HCEC 1CT (cell line): ENCODE data around the gene RASGRP4.
A peak's percentile ranks its signal among the peaks of the same experiment; 100 is the strongest.

ENCODE experiments used
- DNase-seq: peaks from one replicate; pipeline ENCODE4 v3.0.0-alpha.2; 2017

Gene RASGRP4

DNA sequence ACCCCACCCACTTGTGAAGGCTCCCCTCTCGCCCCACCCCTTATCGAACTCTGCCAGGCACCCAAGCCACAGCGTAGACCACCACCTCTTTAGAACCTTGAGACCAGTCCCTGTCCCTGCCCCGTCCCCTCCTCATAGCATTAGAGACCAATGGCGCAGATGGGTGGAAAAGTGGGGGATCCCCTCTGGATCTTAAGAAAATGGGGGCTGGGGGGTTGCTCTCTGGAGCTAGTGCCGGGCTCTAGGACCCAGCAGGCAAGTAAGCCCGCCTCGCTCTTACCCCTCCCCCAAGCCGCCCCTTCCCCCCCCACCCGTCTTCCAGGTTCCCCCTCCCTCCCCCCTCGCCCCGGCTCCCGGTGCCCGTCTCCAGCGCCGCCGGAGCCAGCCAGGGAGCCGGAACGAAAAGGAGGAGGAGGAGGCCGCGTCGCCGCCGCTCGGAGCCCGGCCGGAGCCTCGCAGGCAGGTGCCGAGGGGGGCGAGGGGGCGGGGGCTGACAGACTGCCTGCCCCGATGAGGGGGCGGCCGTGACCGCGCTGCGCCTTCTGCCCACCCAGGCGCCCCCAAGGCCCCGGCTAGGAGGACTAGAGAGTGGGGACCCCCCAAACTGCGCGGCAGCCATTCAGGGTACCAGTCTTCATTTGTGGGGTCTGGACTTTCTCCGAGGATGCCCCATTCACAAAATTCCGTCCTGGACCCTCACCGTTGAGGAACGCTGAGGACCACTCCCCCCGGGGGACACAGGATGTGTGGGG, 37.5 kb downstream of the RASGRP4 start, which contains the start of gene SPRED3:
Gene SPRED3 (plus strand): TSS at position 349 of the 752 bp plus-strand sequence. CDS start 1,606 bp downstream, outside the sequence.
- DNase-seq = no peak

DNA sequence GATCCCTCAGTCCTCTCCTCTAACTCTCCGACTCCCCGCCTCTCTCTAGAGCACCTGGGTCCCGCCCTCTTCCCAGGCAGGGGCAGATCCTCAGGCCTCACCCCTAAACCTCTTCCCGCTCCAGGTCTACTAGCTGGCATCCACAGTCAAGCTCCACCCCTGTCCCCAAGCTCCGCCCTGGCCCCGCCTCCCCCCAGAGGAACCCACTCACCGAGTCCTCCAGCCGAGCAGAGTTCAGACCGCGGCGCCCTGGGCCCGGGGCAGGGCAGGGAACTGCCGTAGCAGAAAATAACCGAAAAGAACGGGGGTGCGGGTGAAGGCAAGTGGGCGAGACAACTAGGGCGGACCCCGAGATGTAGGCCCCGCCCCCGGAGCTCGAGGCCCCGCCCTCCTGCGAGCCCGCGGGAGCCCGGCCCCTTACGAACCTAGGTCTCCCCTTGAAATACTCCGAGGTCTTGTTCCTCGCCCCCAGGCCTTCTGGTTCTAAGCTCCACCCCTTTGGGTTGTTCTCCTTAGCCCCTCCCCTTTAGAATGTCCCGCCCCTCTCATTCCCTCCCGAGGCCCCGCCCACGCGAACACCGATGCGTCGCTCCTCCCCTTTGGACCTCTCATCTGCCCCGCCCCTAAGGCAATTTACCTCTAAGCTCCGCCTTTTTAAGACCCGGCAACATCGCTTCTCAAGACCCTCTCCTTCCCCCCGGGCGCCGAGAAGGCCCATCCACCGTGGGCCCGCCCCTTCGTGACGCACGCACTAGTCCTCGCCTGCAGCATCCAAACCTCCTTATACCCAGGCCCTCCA, 38.3 kb downstream of the RASGRP4 start, which contains the start of gene GGN:
Gene GGN (minus strand): TSS at position 485 of the 799 bp plus-strand sequence. CDS start 773 bp downstream, outside the sequence.
- peak; percentile 94 for DNase-seq

DNA sequence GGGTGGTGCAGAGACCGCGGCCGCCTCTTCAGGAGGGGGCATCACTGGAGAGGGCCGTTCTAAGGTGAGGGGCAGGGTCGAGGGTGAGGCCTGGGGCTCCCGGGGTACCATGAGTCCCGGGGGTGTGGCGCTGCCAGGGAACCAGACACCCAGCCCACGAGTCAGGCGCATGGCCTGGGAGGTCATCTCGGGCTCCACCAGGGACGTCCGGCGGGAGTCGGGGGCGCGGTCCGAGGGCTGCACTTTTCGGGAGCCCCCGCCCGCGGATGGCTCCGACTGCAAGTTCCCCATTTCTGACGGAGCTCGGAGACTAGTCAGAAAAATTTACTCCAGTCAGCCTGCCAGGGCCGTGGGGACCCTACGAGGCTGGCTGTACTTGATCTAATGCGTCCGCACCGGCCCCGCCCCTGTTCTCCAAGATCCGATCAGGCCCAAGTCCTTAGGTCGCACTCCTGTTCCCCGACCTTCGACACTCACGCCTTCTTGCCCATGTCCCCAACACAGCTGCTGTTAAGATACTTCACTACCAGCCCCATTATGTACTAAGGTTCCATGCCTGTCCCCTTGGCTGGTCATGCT, 39.0 kb downstream of the RASGRP4 start:
- no peak for DNase-seq

DNA sequence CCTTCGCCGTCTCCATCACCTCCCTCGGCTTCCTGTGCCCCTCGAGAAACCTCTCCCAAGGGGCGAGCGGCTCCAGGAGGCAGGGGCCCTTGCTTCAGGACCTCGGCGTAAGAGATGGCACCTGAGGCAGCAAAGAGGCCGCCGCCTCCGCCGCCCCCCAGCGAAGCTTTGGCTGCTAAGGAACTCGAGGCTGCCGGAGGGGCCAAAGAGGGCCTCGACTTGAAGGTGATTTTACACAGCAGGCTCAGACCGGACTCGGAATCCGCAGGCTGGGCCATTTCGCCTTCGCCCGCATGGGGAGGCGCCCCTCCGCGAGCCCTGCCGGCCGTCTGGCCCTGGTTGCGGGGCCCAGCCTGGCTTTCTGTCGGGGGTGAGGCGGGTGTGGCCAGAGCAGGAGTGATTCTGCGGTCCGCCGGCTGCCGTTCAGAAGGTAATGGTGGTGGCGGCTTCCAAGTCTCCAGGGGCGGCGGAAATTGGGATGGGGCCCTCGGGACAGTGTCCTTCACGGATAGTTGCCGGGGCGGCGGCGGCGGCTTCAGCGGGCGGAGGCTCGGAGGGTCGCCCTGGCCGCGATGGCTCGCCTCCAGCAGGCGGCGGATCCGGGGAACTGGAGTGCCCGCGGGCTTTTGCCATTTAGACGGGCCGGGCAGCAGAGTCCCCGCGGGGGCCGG, 39.6 kb downstream of the RASGRP4 start:
- DNase-seq = no peak

DNA sequence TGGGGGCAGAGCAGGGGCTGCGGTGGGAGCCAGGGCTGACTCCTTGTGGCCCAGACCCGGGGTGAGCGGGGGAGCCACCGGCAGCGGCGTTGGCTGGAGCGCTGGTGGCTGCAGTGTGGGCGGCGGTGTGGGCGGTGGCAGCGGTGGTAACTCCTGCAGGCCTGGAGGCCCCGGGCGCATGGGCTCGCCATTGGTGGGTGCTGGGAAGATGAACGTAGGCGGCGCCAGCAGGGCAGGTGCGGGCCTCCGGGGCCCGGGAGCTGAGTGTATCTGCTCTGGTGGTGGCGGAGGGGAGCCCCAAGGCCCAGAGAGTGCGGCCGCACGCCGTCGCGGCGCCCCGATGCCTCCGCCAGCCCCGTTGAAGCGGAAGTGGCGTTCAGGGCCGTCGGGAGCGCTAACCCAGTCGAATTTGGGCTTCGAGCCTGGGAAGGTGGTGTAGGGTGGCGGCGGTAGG, 40.2 kb downstream of the RASGRP4 start:
- no peak for DNase-seq

DNA sequence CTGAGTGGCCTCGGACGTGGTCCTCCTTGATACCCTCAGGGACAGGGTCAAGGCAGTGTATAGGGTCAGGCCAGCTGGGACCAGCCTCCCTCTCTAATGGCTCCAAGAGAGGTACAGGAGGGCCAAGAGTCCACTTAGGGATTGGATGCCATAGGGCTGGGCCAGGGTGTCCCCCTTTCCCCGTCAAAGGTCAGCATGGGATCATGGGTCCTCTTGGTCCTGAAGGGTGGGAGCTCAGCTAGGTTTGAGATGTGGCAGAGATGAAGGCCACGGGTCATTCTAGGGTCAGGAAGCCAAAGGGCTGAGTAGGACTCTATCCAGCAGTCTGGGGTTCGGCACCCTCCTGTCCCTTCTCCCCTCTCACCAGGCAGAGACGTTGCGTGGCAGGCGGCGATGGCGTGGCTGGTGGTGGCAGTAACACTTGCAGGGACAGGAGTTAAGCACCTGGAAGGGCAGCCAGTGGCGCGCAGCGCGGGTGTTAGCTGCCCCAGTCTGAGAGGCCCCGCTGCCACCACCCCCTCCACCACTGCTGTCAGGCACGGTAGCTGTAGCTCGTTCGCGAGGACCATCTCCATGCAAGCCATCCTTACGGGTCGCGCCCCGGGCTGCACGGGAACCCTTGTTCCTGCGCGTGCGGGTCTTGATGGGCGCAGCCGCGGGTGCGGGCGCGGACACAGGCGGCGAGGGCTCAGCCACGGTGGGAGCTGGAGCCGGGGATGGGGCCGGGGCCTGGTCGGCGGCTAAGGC, 40.8 kb downstream of the RASGRP4 start:
- no peak for DNase-seq

DNA sequence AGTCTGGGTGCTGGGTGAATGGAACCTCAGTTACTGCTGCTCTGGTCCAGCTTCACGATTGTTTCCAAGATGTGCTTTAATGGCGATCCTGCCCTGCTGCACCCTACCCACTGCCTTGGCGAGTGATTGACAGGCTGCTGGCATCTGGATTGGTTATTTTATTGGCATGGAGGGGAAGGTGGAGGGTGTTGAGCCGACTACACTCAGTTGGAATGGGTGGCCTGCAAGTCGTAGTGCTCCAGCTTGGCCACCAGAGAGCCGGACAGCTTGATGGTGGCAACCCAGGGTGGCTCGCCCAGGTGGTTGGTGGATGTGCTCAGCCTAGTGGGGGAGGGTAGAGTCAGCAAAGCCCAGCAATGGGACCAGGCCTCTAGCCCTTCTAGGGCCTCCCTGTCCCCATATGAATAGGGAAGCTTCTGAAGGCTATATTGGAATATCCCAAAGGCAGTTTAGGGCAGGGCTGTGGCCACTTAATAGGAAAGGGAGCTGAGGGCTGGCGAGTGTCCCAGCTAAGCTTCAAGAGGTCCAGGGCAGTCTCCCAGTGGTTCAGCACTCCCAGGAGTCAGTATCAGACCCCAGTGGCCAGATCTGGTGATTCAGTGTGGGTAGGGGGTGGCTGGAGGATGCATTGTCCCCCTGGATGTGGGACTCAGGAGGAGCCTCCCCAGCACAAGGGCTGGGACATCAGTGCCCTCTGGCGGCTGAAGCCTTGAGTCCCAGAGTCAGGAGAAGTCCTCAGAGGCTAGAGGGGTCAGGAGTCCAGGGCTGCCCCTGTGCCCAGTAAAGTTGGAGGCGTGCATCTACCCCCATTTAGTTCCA, 41.6 kb downstream of the RASGRP4 start:
- no peak for DNase-seq

DNA sequence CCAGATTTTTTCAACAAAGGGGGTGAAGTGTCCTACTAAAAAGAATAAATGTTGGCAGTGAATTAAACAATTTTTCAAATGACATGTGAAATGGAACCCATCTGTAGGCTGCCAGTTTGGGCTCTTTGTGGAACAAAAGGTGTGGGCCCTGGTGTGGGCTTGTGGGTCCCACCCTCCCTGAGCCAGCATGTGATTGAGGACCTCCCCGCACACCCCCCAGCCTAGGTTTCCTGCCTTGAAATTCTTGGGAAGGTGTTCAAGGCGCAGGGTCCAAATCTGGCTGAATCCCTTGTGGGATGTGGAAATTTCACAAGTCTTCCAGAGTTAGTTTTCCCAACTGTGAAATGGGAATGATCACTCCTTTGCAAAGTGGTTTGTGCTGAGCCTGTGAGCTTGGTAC, 42.3 kb downstream of the RASGRP4 start:
- DNase-seq = no peak

DNA sequence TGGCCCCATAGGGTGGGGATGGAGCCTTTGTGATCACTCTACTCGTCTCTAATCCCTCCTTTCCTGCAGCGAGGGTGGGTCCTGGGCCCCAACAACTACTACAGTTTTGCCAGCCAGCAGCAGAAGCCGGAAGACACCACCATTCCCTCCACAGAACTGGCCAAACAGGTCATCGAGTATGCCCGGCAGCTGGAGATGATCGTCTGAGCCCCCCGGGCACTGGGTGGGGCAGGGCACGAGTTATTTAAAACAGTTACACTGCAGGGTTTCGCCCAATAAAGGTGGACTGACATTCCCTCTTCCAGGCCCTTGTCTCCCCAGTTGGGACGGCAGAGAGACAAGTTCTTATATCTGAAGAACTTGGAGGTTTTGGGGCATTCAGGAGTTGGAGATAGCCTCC, 42.8 kb downstream of the RASGRP4 start:
- DNase-seq = no peak

DNA sequence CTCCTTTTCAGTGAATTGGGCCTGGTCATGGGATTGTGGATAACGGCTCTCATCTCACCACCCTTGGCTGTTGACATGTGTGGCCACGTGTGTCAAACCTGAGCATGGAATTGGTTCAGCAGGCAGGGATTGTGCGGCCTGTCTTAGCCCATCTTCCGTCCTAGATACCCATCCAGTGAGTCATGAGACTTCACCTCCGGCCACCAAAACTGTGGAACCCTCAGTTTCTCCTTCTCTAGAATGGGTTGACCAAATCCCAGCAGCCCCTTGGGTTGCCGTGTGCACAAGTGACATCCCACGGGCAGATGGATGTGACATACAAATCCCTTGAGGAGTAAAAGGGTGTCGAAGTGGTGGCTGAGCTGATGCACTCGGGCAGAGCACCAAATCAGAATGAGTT, 44.9 kb downstream of the RASGRP4 start:
- no peak for DNase-seq

DNA sequence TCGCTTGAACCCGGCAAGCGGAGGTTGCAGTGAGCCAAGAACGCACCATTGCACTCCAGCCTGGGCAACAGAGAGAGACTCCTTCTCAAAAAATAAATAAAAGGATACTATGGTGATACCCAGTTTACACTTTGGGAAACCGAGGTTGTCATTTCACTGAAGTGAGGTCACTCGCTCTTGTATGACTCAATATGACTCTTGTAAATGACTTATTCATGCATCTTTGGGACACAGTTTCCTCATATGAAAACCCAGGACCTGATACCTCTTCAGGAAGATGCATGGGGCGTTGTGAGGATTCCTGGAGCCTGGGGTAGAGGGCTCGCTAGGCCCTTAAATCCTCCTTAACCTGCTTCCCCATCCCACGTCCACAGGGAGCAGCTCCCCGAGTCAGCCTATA, 47.2 kb downstream of the RASGRP4 start:
- peak; percentile 31 for DNase-seq

DNA sequence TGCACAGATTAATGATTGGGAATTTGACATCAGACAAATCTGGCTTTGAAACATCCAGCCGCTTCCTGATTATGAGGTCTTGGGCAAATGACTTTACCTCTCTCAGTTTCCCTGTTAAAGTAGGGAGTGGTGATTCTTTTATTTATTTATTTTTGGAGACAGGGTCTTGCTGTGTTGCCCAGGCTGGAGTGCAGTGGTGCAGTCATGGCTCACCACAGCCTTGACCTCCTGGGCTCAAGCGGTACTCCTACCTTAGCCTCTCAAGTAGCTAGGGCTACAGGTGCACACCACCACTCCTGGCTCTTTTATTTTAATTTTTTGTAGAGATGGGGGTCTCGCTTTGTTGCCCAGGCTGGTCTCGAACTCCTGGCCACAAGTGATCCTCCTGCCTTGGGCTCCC, 49.0 kb downstream of the RASGRP4 start:
- no peak for DNase-seq

DNA sequence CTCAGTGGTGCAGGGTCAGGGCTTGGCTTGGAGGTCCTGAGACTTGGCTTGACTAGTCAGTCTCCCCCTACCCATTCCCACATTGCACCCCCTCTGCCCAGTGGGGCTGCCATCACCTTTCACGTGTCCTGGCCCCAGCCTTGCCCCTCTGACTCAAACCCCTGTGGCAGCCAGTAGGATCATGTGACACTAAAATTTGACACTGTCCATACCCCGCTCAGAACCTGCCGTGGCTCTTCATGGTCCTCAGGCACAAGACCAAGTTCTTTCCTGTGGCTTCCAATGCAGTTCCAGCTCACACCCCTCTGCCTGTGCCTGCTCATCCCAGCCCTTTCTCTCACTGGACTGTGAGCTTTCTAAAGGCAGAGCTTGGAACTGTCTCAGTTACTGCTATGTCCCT, 49.4 kb downstream of the RASGRP4 start:
- DNase-seq = no peak

DNA sequence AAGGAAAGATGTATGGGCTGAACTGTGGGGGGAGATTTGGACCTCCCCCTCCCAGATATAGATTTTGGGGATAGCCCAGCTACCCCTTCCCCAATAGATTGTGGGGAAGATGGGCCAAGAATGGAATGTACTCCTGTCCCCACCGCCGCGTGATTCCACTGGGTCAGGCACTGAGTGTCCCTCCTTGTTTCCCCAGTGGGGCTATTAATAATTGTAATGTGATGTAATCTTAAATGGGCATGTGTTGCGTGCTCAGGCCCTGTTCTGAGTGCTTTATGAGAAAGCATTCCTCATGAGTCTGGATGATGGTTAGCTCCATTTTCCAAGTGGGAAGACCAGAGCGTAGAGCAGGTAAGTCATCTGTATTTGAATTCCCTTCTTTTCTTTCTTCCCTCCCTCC, 50.3 kb downstream of the RASGRP4 start:
- DNase-seq = peak; percentile 15

DNA sequence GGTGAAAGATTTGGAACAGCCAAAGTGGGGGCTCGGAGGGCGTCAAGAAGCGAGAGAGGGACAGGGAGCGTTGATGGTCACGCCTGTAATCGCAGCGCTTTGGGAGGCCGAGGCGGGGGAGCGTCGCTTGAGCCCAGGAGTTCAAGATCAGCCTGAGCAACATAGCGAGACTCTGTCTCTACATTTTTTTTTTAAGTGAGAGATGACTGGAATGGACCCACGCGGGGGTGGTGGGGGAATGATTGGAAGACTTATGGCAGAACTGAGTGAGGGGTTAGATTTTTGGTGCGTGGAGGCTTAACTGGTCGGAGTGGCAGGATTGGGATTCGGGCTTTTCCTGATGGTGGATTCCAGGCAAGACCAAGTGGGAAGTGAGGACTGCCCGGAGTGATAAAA, 50.9 kb downstream of the RASGRP4 start:
- DNase-seq = no peak

DNA sequence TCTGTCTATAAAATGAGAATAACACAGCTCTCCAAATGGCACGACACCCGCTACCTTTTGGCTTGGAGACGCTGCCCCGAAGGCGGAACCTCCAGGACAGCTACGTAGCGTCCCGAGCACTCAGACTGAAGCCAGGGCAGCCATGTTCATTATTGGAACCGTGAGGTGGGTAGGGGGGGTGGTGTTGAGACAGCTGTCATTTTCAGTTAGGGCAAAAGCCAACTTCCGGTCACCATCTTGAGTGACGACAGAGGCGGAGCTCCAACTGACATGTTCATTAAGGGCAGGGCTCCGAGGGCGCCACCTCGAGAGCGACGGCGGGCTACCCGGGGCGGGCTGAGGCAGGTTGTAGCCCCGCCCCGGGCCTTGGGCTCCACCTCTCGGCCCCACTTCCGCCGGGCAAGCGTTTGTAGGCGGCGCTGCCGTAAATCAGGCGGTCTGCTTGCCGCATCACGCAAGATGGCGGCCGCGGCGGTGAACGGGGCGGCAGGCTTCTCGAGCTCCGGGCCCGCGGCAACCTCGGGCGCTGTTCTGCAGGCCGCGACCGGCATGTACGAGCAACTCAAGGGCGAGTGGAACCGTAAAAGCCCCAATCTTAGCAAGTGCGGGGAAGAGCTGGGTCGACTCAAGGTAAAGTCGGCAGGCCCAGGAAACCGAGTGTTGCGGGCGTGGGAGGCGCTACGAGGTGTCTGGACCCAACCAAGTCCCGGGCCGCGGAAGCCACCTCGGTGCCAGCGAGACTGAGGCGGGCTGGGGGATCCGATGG, 51.5 kb downstream of the RASGRP4 start, which contains the start of gene PSMD8:
Gene PSMD8 (plus strand): TSS at position 240 of the 766 bp plus-strand sequence. CDS start 31 bp downstream, at position 271.
- DNase-seq = peak; percentile 99

DNA sequence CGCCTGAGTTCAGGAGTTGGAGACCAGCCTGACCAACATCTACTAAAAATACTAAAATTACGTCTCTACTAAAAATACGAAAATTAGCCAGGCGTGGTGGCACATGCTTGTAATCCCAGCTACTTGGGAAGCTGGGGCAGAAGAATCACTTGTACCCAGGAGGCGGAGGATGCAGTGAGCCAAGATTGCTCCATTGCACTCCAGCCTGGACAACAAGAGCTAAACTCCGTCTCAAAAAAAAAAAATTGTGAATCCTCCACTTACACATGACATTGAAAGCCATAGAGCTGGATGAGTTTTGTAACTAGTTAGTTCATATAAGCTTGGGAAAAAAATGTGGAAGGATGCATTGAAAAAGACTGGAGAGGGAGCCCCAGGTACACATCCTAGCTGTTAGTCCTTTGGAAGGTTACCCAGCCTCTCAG, 52.1 kb downstream of the RASGRP4 start:
- peak; percentile 5 for DNase-seq

DNA sequence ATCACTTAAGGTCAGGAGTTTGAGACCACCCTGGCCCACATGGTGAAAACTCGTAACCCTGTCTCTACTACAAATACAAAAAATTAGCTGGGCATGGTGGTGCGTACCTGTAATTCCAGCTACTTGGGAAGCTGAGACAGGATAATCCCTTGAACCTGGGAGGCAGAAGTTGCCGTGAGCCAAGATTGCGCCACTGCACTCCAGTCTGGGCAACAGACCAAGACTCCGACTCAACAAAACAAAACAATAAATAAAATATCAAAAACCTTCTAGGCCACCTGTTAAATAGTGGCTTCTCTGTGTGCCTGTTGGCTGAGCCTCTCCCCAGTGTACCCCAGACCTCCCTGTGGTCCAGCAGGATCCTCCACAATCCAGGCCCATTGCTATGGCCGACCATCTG, 54.9 kb downstream of the RASGRP4 start:
- no peak for DNase-seq

DNA sequence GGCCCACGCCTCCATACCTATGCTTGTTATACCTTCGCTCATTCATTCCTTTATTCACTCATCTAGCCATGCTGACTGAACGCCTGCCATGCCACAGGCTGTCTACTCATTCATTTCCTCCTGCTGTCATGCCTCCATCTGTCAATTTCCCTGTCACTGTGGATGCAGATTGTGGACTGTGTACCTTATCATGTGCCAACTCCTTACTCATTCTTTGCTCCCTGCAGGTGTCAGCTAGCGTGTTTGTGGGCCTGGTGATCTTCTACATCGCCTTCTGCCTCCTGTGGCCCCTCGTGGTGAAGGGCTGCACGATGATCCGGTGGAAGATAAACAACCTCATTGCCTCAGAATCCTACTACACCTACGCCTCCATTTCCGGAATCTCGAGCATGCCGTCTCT, 55.7 kb downstream of the RASGRP4 start:
- DNase-seq = no peak

DNA sequence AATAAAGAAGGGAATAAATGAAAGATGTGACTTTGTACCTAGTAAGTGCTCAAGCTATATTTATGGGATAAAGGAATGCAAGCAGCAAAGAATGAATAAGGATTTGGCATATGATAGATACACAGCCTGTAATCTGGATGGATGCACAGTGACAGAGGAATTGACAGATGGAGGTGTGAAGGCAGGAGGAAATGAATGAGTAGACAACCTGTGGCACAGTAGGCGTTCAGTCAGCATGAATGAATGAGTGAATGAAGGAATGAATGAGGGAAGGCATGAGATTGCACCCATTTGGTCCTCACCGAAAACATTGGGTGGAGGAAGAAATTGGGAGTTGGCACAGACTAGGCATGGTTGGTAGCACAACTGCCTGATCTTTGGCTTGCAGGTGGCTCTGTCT, 56.4 kb downstream of the RASGRP4 start:
- DNase-seq = no peak
